Colonic mucosa (tissue), 4 donors: ENCODE results near the gene CELSR1. TPM values are rescaled to one million over a fixed set of nuclear protein-coding genes. Genes with fewer than 3 reads are reported as not detected.

ENCODE experiments used
- DNase-seq: peaks from one replicate; pipeline ENCODE4 v3.0.0-alpha.2; 2020
- H3K27ac ChIP-seq: fragments of 200-600 bp; one replicate; pipeline ENCODE4 v1.8.0; 2021
- H3K27me3 ChIP-seq: fragments of 200-600 bp; one replicate; pipeline ENCODE4 v1.8.0; 2021
- H3K36me3 ChIP-seq: fragments of 200-600 bp; one replicate; pipeline ENCODE4 v1.8.0; 2021
- H3K4me1 ChIP-seq: fragments of 200-600 bp; one replicate; pipeline ENCODE4 v1.8.0; 2021; ENCODE audit warnings: mild to moderate bottlenecking
- H3K4me3 ChIP-seq: fragments of 200-600 bp; one replicate; pipeline ENCODE4 v1.8.0; 2021
- H3K9ac ChIP-seq, 2 donors: one replicate each; pipeline ENCODE4 v1.7.0; 2013; ENCODE audit warnings: control low read depth in 2 of 2, low read depth in 2 of 2, low read length in 2 of 2
- H3K9me3 ChIP-seq: fragments of 200-600 bp; one replicate; pipeline ENCODE4 v1.8.0; 2021
- CTCF ChIP-seq: fragments of 200-600 bp; IDR thresholded peaks from one replicate; pipeline ENCODE4 v1.8.0; 2022; ENCODE audit warnings: antibody characterized with exemption, mild to moderate bottlenecking
- intact Hi-C: fragments of 100-400 bp; cut with DNase I; formaldehyde crosslinking; loops from one replicate; pipeline ENCODE4 v1.14.1; 2022
- total RNA-seq, 2 donors: library from RNA; stranded (reverse); fragmentation: NEBNext Ultra II Directional in 1 of 2; extraction: Animal tissue kit (Norgen Biotek cat#: 25700) in 1 of 2; gene quantifications; one replicate each; pipeline ENCODE4 v1.2.1, GENCODE V29; 2021
- donor health status: healthy.
- donor health status: DM: no; HTN: no; CAD: no.
- donor health status: DM: no; HTN: no; CAD: no.

The CELSR1 gene
- total RNA-seq, 2 donors from 2014 or later = 2.7 to 7.8 TPM

- Histone ChIP-seq H3K4me1 (no peaks in the 10 kb centered on the region), H3K27ac (no peak overlapping the region), H3K9ac (no peak overlapping the region), H3K9me3 (no peaks in the 10 kb centered on the region), H3K27me3 (no peaks in the 10 kb centered on the region), H3K4me3 (no peak overlapping the region), H3K36me3 (no peaks in the 10 kb centered on the region)
- DNase-seq = no peak
- intact Hi-C loops = no loop called here
- no peak for TF ChIP-seq CTCF
Measured at GRCh38 chr22:46478083-46478551, 59.3 kb downstream of the CELSR1 start.

GRCh38 chr22:46476547-46476941, 60.9 kb downstream of the CELSR1 start:
- H3K4me1 ChIP-seq = no peaks in the 10 kb centered on the region
- H3K27ac ChIP-seq = no peak overlapping the region
- H3K36me3 ChIP-seq = no peaks in the 10 kb centered on the region
- no peak for TF ChIP-seq CTCF
- no peak for DNase-seq
- H3K9ac ChIP-seq = no peak overlapping the region
- intact Hi-C loops = no loop called here
- H3K4me3 ChIP-seq = no peak overlapping the region
- H3K27me3 ChIP-seq = no peaks in the 10 kb centered on the region
- no peaks in the 10 kb centered on the region for H3K9me3 ChIP-seq

GRCh38 chr22:46473896-46474557, 63.4 kb downstream of the CELSR1 start:
- intact Hi-C loops = no loop called here
- no peak overlapping the region for H3K27ac ChIP-seq
- no peaks in the 10 kb centered on the region for H3K27me3 ChIP-seq
- H3K9me3 ChIP-seq = no peaks in the 10 kb centered on the region
- TF ChIP-seq CTCF = no peak
- no peaks in the 10 kb centered on the region for H3K4me1 ChIP-seq
- DNase-seq = no peak
- H3K9ac ChIP-seq = no peak overlapping the region
- H3K4me3 ChIP-seq = no peak overlapping the region
- H3K36me3 ChIP-seq = no peaks in the 10 kb centered on the region

- DNase-seq = no peak
- Histone ChIP-seq H3K36me3 (no peaks in the 10 kb centered on the region), H3K9me3 (no peaks in the 10 kb centered on the region), H3K4me1 (no peaks in the 10 kb centered on the region), H3K27ac (no peak overlapping the region), H3K27me3 (no peaks in the 10 kb centered on the region), H3K4me3 (no peak overlapping the region), H3K9ac (no peak overlapping the region)
- TF ChIP-seq CTCF = no peak
- intact Hi-C loops = no loop called here
Measured at GRCh38 chr22:46473021-46473779, 64.2 kb downstream of the CELSR1 start.

- Histone ChIP-seq H3K36me3 (no peaks in the 10 kb centered on the region), H3K4me3 (no peak overlapping the region), H3K4me1 (no peaks in the 10 kb centered on the region), H3K9ac (no peak overlapping the region), H3K9me3 (no peaks in the 10 kb centered on the region), H3K27me3 (no peaks in the 10 kb centered on the region), H3K27ac (no peak overlapping the region)
- intact Hi-C loops = no loop called here
- no peak for DNase-seq
- TF ChIP-seq CTCF = no peak
Measured at GRCh38 chr22:46472722-46473016, 64.8 kb downstream of the CELSR1 start.
